ENCODE measurements around the gene PIK3R5. TPM values are rescaled to one million over a fixed set of nuclear protein-coding genes. Genes with fewer than 3 reads are reported as not detected.
A peak's percentile ranks its signal among the peaks of the same experiment; 100 is the strongest.

PIK3R5 gene
- total RNA-seq, 4 donors from 2014 or later: 3.6 to 12.0 (median 8.2) TPM

- peak in 1 of 2 donors; percentile 20 for DNase-seq (ENCODE audit: low spot score in 2 of 2)
- TF ChIP-seq POLR2A (IDR thresholded peaks at IDR 0.05) (no peak), CTCF (IDR thresholded peaks at IDR 0.05) (no peak)
- WGBS, 2 donors: 36 to 43% methylated on average over 6 of the region's 6 CpGs
- H3K4me3 ChIP-seq (ENCODE audit: low read depth, poor library complexity, severe bottlenecking): no peak overlapping the region
- intact Hi-C loops (cut with DNase I; ENCODE audit: low total_unique reads): no loop called here
These were observed 100.1 kb downstream of the PIK3R5 start for GRCh38 chr17:8865385-8865784.

- 58 to 67% methylated on average over 9 of the region's 9 CpGs for WGBS, 2 donors
- intact Hi-C loops (cut with DNase I; ENCODE audit: low total_unique reads): no loop called here
- peak in 1 of 2 donors; percentile 60 for DNase-seq (ENCODE audit: low spot score in 2 of 2)
- TF ChIP-seq POLR2A (IDR thresholded peaks at IDR 0.05): no peak
- TF ChIP-seq CTCF (IDR thresholded peaks at IDR 0.05): no peak
- no peak overlapping the region for H3K4me3 ChIP-seq (ENCODE audit: low read depth, poor library complexity, severe bottlenecking)
These were observed 103.1 kb downstream of the PIK3R5 start for GRCh38 chr17:8862213-8863056.

GRCh38 chr17:8861495-8862181, 103.9 kb downstream of the PIK3R5 start:
- TF ChIP-seq CTCF (IDR thresholded peaks at IDR 0.05) (no peak), POLR2A (IDR thresholded peaks at IDR 0.05) (no peak)
- intact Hi-C loops (cut with DNase I; ENCODE audit: low total_unique reads): no loop called here
- no peak overlapping the region for H3K4me3 ChIP-seq (ENCODE audit: low read depth, poor library complexity, severe bottlenecking)
- DNase-seq (ENCODE audit: low spot score in 2 of 2): peak in 1 of 2 donors; percentile 23
- WGBS, 2 donors: 76% methylated on average over 7 of the region's 7 CpGs

- TF ChIP-seq CTCF (IDR thresholded peaks at IDR 0.05) (no peak), POLR2A (IDR thresholded peaks at IDR 0.05) (no peak)
- intact Hi-C loops (cut with DNase I; ENCODE audit: low total_unique reads): no loop called here
- 86 to 90% methylated on average over 13 to 14 of the region's 14 CpGs for WGBS, 2 donors
- DNase-seq (ENCODE audit: low spot score in 2 of 2): peak in 1 of 2 donors; percentile 45
- H3K4me3 ChIP-seq (ENCODE audit: low read depth, poor library complexity, severe bottlenecking): no peak overlapping the region
These were observed 105.6 kb downstream of the PIK3R5 start for GRCh38 chr17:8859804-8860430.

GRCh38 chr17:8859027-8859803, 106.3 kb downstream of the PIK3R5 start:
- DNase-seq (ENCODE audit: low spot score in 2 of 2): peak in 1 of 2 donors; percentile 73
- intact Hi-C loops (cut with DNase I; ENCODE audit: low total_unique reads): no loop called here
- TF ChIP-seq POLR2A (IDR thresholded peaks at IDR 0.05) (no peak), CTCF (IDR thresholded peaks at IDR 0.05) (no peak)
- H3K4me3 ChIP-seq (ENCODE audit: low read depth, poor library complexity, severe bottlenecking): no peak overlapping the region
- 82 to 92% methylated on average over 11 of the region's 11 CpGs for WGBS, 2 donors

Measured in lower leg skin (tissue), 4 donors.